ENCODE data around the gene ZNF23.

GRCh38 chr16:71430744-71431143 is 31.3 kb downstream of the ZNF23 start:
- TF ChIP-seq TAF1 (IDR thresholded peaks at IDR 0.05; ENCODE audit: borderline replicate concordance, insufficient read depth, low read length) (no peak), POLR2AphosphoS5 (IDR thresholded peaks at IDR 0.05; ENCODE audit: low read depth, low read length) (no peak)
